SK-N-SH (cell line): ENCODE data around the gene PRKCH.

Experiments used
- CHD2 ChIP-seq: fragments of 150-350 bp; IDR thresholded peaks from 2 replicates; pipeline ENCODE4 v1.6.1; 2018; ENCODE audit warnings: low read length; ENCODE audit not compliant: partially characterized antibody
- EZH2phosphoT487 ChIP-seq: fragments of 200-600 bp; sonication (generic); IDR thresholded peaks from 2 replicates; pipeline ENCODE4 v1.6.1; 2017; ENCODE audit warnings: low read depth, mixed run types, mild to moderate bottlenecking, antibody characterized with exemption, moderate library complexity, borderline replicate concordance
- POLR2AphosphoS5 ChIP-seq: IDR thresholded peaks from 2 replicates; pipeline ENCODE4 v1.6.1; 2012; ENCODE audit warnings: low read depth, low read length
- TF ChIP-seq, protein P1 (sequence below): IDR thresholded peaks from 2 replicates; pipeline ENCODE4; 2012
- TF ChIP-seq, protein P2 (sequence below): fragments of 200-600 bp; sonication (generic); IDR thresholded peaks from 2 replicates; pipeline ENCODE4 v1.6.1; 2017; ENCODE audit warnings: antibody characterized with exemption, mild to moderate bottlenecking, moderate library complexity
- TF ChIP-seq, protein P3 (sequence below): IDR thresholded peaks from 2 replicates; pipeline ENCODE4 v1.4.0; 2012; ENCODE audit warnings: low read depth, borderline replicate concordance
- TF ChIP-seq, protein P4 (sequence below): fragments of 150-350 bp; IDR thresholded peaks from 2 replicates; pipeline ENCODE4 v1.6.1; 2017; ENCODE audit warnings: antibody characterized with exemption, low read length, low read depth, borderline replicate concordance

DNA sequence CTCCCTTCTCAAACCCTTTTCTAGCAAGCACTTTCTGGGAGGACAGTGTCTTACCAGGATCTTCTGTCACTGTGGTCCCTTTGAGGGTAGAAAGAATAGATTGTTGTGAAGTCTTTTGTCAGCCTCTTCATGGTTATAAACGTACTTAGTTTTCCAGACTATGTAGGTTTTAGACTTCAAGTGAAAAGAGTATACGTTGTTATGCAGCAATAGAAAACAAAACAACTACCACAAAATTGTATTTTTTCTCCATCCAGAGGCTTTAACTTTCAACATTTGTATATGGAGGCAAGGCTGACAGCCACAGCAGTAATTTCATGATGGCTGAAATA lies 23.7 kb downstream of the PRKCH start:
- TF ChIP-seq, protein P1, sequence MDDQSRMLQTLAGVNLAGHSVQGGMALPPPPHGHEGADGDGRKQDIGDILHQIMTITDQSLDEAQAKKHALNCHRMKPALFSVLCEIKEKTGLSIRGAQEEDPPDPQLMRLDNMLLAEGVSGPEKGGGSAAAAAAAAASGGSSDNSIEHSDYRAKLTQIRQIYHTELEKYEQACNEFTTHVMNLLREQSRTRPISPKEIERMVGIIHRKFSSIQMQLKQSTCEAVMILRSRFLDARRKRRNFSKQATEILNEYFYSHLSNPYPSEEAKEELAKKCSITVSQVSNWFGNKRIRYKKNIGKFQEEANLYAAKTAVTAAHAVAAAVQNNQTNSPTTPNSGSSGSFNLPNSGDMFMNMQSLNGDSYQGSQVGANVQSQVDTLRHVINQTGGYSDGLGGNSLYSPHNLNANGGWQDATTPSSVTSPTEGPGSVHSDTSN: no peak
- TF ChIP-seq, protein P2, sequence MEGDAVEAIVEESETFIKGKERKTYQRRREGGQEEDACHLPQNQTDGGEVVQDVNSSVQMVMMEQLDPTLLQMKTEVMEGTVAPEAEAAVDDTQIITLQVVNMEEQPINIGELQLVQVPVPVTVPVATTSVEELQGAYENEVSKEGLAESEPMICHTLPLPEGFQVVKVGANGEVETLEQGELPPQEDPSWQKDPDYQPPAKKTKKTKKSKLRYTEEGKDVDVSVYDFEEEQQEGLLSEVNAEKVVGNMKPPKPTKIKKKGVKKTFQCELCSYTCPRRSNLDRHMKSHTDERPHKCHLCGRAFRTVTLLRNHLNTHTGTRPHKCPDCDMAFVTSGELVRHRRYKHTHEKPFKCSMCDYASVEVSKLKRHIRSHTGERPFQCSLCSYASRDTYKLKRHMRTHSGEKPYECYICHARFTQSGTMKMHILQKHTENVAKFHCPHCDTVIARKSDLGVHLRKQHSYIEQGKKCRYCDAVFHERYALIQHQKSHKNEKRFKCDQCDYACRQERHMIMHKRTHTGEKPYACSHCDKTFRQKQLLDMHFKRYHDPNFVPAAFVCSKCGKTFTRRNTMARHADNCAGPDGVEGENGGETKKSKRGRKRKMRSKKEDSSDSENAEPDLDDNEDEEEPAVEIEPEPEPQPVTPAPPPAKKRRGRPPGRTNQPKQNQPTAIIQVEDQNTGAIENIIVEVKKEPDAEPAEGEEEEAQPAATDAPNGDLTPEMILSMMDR: no peak
- no peak for TF ChIP-seq POLR2AphosphoS5
- TF ChIP-seq, protein P3, sequence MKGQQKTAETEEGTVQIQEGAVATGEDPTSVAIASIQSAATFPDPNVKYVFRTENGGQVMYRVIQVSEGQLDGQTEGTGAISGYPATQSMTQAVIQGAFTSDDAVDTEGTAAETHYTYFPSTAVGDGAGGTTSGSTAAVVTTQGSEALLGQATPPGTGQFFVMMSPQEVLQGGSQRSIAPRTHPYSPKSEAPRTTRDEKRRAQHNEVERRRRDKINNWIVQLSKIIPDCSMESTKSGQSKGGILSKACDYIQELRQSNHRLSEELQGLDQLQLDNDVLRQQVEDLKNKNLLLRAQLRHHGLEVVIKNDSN: no peak
- TF ChIP-seq CHD2: no peak
- TF ChIP-seq, protein P4, sequence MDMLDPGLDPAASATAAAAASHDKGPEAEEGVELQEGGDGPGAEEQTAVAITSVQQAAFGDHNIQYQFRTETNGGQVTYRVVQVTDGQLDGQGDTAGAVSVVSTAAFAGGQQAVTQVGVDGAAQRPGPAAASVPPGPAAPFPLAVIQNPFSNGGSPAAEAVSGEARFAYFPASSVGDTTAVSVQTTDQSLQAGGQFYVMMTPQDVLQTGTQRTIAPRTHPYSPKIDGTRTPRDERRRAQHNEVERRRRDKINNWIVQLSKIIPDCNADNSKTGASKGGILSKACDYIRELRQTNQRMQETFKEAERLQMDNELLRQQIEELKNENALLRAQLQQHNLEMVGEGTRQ: no peak
- no peak for TF ChIP-seq EZH2phosphoT487
